H1 (cell line): Measurements from ENCODE around the gene ABCG8. TPM values are rescaled to one million over a fixed set of nuclear protein-coding genes. Genes with fewer than 3 reads are reported as not detected.

Source experiments
- CTCF ChIA-PET: fragments of 300-600 bp; sonication (Branson Sonifier 250); formaldehyde crosslinking; loops from one replicate; lab custom pipeline; 2021; ENCODE audit not compliant: partially characterized antibody; lab: Charles Lee
- POLR2A ChIA-PET: fragments of 300-600 bp; sonication (Branson Sonifier 250); formaldehyde crosslinking; loops from one replicate; lab custom pipeline; 2021; ENCODE audit warnings: inconsistent platforms; ENCODE audit not compliant: partially characterized antibody; lab: Charles Lee
- DNase-seq, 2 experiments: peaks; one replicate each; pipeline versions ENCODE4 v3.0.0 to v3.0.0-alpha.2; 2010 to 2022; ENCODE audit warnings: low spot score in 2 of 2, low read depth in 1 of 2, mixed read lengths in 1 of 2
- FAIRE-seq: peaks from 2 replicates; lab custom pipeline; 2011; peaks lifted over from hg19 to GRCh38; lab: Jason Lieb, UNC
- H2AFZ ChIP-seq: 2 replicates; pipeline ENCODE4 v1.8.1; 2012; ENCODE audit warnings: low read length, inconsistent platforms
- H2AK5ac ChIP-seq: 2 replicates; pipeline ENCODE4 v1.6.1; 2013; ENCODE audit warnings: low read depth, low read length
- H2BK120ac ChIP-seq: replicated peaks from 2 replicates; pipeline ENCODE3; 2013; ENCODE audit warnings: low read depth, low read length, inconsistent platforms
- H2BK12ac ChIP-seq: 2 replicates; pipeline ENCODE4 v1.6.1; 2013; ENCODE audit warnings: low read depth, low read length
- H2BK15ac ChIP-seq: 2 replicates; pipeline ENCODE4 v1.6.1; 2013; ENCODE audit warnings: low read length
- H2BK20ac ChIP-seq: 2 replicates; pipeline ENCODE4 v1.6.1; 2013; ENCODE audit warnings: low read length
- H2BK5ac ChIP-seq: 2 replicates; pipeline ENCODE4 v1.6.1; 2013; ENCODE audit warnings: low read depth, low read length
- H3K14ac ChIP-seq: 2 replicates; pipeline ENCODE4 v1.6.1; 2013; ENCODE audit warnings: inconsistent platforms; ENCODE audit not compliant: insufficient read length
- H3K18ac ChIP-seq: 2 replicates; pipeline ENCODE4 v1.6.1; 2013; ENCODE audit warnings: low read length; ENCODE audit errors: extremely low read depth
- H3K23ac ChIP-seq: 2 replicates; pipeline ENCODE4 v1.6.1; 2013; ENCODE audit warnings: inconsistent platforms; ENCODE audit not compliant: insufficient read length
- H3K23me2 ChIP-seq: 2 replicates; pipeline ENCODE4 v1.6.1; 2013; ENCODE audit warnings: low read depth, low read length
- H3K27ac ChIP-seq: 2 replicates; pipeline ENCODE4 v1.6.1; 2011; ENCODE audit warnings: low read depth, low read length, inconsistent platforms
- H3K27me3 ChIP-seq, 4 experiments: replicated peaks in 1 of 4; 1 replicate in 1 of 4; 2 replicates in 3 of 4; pipeline versions ENCODE4 v1.6.1 to v1.8.1; 2011 to 2013; ENCODE audit warnings: low read length in 3 of 4, mild to moderate bottlenecking in 3 of 4, inconsistent platforms in 2 of 4, mixed read lengths in 2 of 4, moderate library complexity in 1 of 4; ENCODE audit not compliant: control insufficient read depth in 3 of 4, insufficient read depth in 3 of 4; ENCODE audit errors: extremely low read depth in 1 of 4
- H3K36me3 ChIP-seq, 4 experiments: 2 replicates each; pipeline versions ENCODE4 v1.6.1 to v1.8.1; 2011 to 2013; ENCODE audit warnings: mild to moderate bottlenecking in 4 of 4, low read length in 3 of 4, moderate library complexity in 2 of 4, control low read depth in 1 of 4, inconsistent platforms in 1 of 4; ENCODE audit not compliant: insufficient read depth in 4 of 4, control insufficient read depth in 2 of 4
- H3K4ac ChIP-seq: replicated peaks from 2 replicates; pipeline ENCODE3; 2013; ENCODE audit warnings: low read length, low read depth, mixed read lengths, inconsistent platforms; ENCODE audit not compliant: insufficient read length
- H3K4me1 ChIP-seq, 4 experiments: replicated peaks in 1 of 4; 1 replicate in 1 of 4; 2 replicates in 3 of 4; pipeline versions ENCODE4 v1.6.1 to v1.8.1; 2011 to 2013; ENCODE audit warnings: low read length in 3 of 4, inconsistent platforms in 2 of 4, mixed read lengths in 1 of 4; ENCODE audit not compliant: insufficient read depth in 4 of 4, control insufficient read depth in 3 of 4
- H3K4me2 ChIP-seq, 2 experiments: 2 replicates each; pipeline versions ENCODE4 v1.6.1 to v1.8.1; 2011 to 2013; ENCODE audit warnings: low read depth in 2 of 2, low read length in 2 of 2, control low read depth in 1 of 2, inconsistent platforms in 1 of 2, mild to moderate bottlenecking in 1 of 2; ENCODE audit not compliant: insufficient read depth in 1 of 2
- H3K4me3 ChIP-seq, 4 experiments: fragments of 200-600, 300-600 bp in 1 of 4; sonication (generic), shearing (Covaris generic), sonication (Bioruptor Twin) in 1 of 4; 2 replicates each; pipeline versions ENCODE4 v1.5.1 to v1.8.1; 2011 to 2016; ENCODE audit warnings: low read length in 4 of 4, low read depth in 3 of 4, control low read depth in 2 of 4, inconsistent platforms in 2 of 4, mild to moderate bottlenecking in 2 of 4, mixed read lengths in 1 of 4, moderate library complexity in 1 of 4; ENCODE audit not compliant: insufficient read depth in 2 of 4; ENCODE audit errors: extremely low read depth in 1 of 4
- H3K56ac ChIP-seq: replicated peaks from 2 replicates; pipeline ENCODE3; 2013; ENCODE audit warnings: low read depth, mild to moderate bottlenecking, mixed read lengths, low read length, inconsistent platforms; ENCODE audit not compliant: insufficient read length
- H3K79me1 ChIP-seq: 2 replicates; pipeline ENCODE4 v1.6.1; 2013; ENCODE audit warnings: low read depth, low read length, control low read depth
- H3K79me2 ChIP-seq, 2 experiments: 2 replicates each; pipeline versions ENCODE4 v1.6.1 to v1.8.1; 2012 to 2013; ENCODE audit warnings: low read length in 2 of 2, mild to moderate bottlenecking in 2 of 2, inconsistent platforms in 1 of 2; ENCODE audit not compliant: insufficient read depth in 2 of 2, control insufficient read depth in 1 of 2
- H3K9ac ChIP-seq, 4 experiments: replicated peaks in 1 of 4; 1 replicate in 1 of 4; 2 replicates in 3 of 4; pipeline versions ENCODE4 v1.6.1 to v1.8.1; 2011 to 2013; ENCODE audit warnings: low read depth in 3 of 4, low read length in 3 of 4, control low read depth in 2 of 4, mild to moderate bottlenecking in 2 of 4, moderate library complexity in 2 of 4, inconsistent platforms in 1 of 4; ENCODE audit errors: extremely low read depth in 1 of 4
- H3K9me3 ChIP-seq, 2 experiments: 2 replicates each; pipeline versions ENCODE4 v1.6.1 to v1.8.1; 2012 to 2013; ENCODE audit warnings: mild to moderate bottlenecking in 2 of 2, moderate library complexity in 2 of 2, control low read depth in 1 of 2, inconsistent platforms in 1 of 2, low read depth in 1 of 2, low read length in 1 of 2, mixed read lengths in 1 of 2; ENCODE audit not compliant: insufficient read depth in 2 of 2
- H4K20me1 ChIP-seq, 2 experiments: replicated peaks in 1 of 2; 2 replicates each; pipeline versions ENCODE3 to v1.8.1; 2011 to 2013; ENCODE audit warnings: inconsistent platforms in 2 of 2, low read length in 2 of 2, mild to moderate bottlenecking in 1 of 2; ENCODE audit not compliant: insufficient read depth in 2 of 2, control insufficient read depth in 1 of 2
- H4K5ac ChIP-seq: 2 replicates; pipeline ENCODE4 v1.6.1; 2013; ENCODE audit warnings: low read length, low read depth, mixed read lengths, inconsistent platforms; ENCODE audit not compliant: insufficient read length
- H4K8ac ChIP-seq: 2 replicates; pipeline ENCODE4 v1.8.0; 2013; ENCODE audit warnings: mild to moderate bottlenecking, moderate library complexity, low read length, inconsistent platforms; ENCODE audit not compliant: insufficient read depth; ENCODE audit errors: extremely low read depth
- H4K91ac ChIP-seq: replicated peaks from 2 replicates; pipeline ENCODE3; 2013; ENCODE audit warnings: low read length, mixed read lengths, inconsistent platforms; ENCODE audit not compliant: insufficient read length
- CBX5 ChIP-seq: fragments of 300-800, 300-1000 bp; sonication (generic); IDR thresholded peaks from 2 replicates; pipeline ENCODE4 v1.7.1; 2016; ENCODE audit warnings: antibody characterized with exemption, low read length, low read depth
- CHD2 ChIP-seq: IDR thresholded peaks from 2 replicates; pipeline ENCODE4 v1.6.1; 2012; ENCODE audit warnings: low read length, improper control_type of control experiment
- CREB1 ChIP-seq: IDR thresholded peaks from 2 replicates; pipeline ENCODE4 v1.6.1; 2012; ENCODE audit warnings: inconsistent platforms
- JUN ChIP-seq: IDR thresholded peaks from 2 replicates; pipeline ENCODE4 v1.6.1; 2011; ENCODE audit warnings: low read depth, mild to moderate bottlenecking, improper control_type of control experiment, low read length
- KDM5A ChIP-seq: fragments of 200-600 bp; IDR thresholded peaks from 2 replicates; pipeline ENCODE4 v1.7.1; 2012; ENCODE audit warnings: mild to moderate bottlenecking, low read length, inconsistent platforms, mixed read lengths
- NRF1 ChIP-seq: IDR thresholded peaks from 2 replicates; pipeline ENCODE4 v1.6.1; 2011; ENCODE audit warnings: mild to moderate bottlenecking, low read depth, low read length, improper control_type of control experiment
- SIN3A ChIP-seq, 2 experiments: IDR thresholded peaks in 1 of 2; conservative IDR thresholded peaks in 1 of 2; 2 replicates each; pipeline ENCODE4 v1.6.1; 2011 to 2012; ENCODE audit warnings: low read length in 2 of 2, improper control_type of control experiment in 1 of 2, low read depth in 1 of 2, mild to moderate bottlenecking in 1 of 2
- SP4 ChIP-seq: IDR thresholded peaks from 2 replicates; pipeline ENCODE4 v1.6.1; 2012; ENCODE audit warnings: low read length, inconsistent platforms
- TAF1 ChIP-seq: IDR thresholded peaks from 2 replicates; pipeline ENCODE4 v1.6.1; 2011; ENCODE audit warnings: mild to moderate bottlenecking, low read depth, low read length
- TBP ChIP-seq: IDR thresholded peaks from 2 replicates; pipeline ENCODE4 v1.6.1; 2011; ENCODE audit warnings: low read depth, low read length, improper control_type of control experiment
- WGBS, 2 experiments: shearing (Covaris generic) in 1 of 2; methylation state at CpG; one replicate each; pipeline versions ENCODE4 v1.1.6 to v1.1.7; 2013 to 2015; ENCODE audit warnings: low lambda C conversion rate in 2 of 2, mixed read lengths in 2 of 2, inconsistent platforms in 1 of 2, low coverage in 1 of 2, missing lambda C conversion rate in 1 of 2; ENCODE audit not compliant: insufficient replicate concordance in 2 of 2, insufficient coverage in 1 of 2, insufficient read length in 1 of 2; ENCODE audit errors: extremely low coverage in 1 of 2, missing lambda C conversion rate in 1 of 2; 5-methylcytosine and 5-hydroxymethylcytosine counted together
- polyA plus RNA-seq, 7 experiments: library from polyadenylated mRNA; depleted of rRNA in 3 of 7; stranded (reverse) in 5 of 7; unstranded in 2 of 7; fragments of >200 nt in 5 of 7; fragments of 200-250 nt in 2 of 7; gene quantifications; 1 replicate in 5 of 7; 2 replicates in 1 of 7; 4 replicates in 1 of 7; pipeline versions ENCODE4 v1.2.1 to v1.2.3, GENCODE V29; 2011 to 2013; ENCODE audit warnings: missing spikeins in 2 of 7, mixed read lengths in 2 of 7
- total RNA-seq: library from RNA; stranded (reverse); fragmentation: NEBNext Ultra II Directional; extraction: Animal tissue kit (Norgen Biotek cat#: 25700); gene quantifications from 2 replicates; pipeline ENCODE4 v1.2.1, GENCODE V29; 2021

Gene ABCG8
- total and polyA plus RNA-seq, 2 of the 8 experiments (the other 6 are each of a cell fraction or from before 2014, with no cell fraction given) = not detected

GRCh38 chr2:43880952-43881351 is 42.2 kb downstream of the ABCG8 start:
- FAIRE-seq (no peak), DNase-seq (no peak)
- H3K23ac ChIP-seq = no peak overlapping the region
- H4K5ac ChIP-seq = no peak overlapping the region
- no peak overlapping the region for H3K4me2 ChIP-seq
- H3K36me3 ChIP-seq = no peaks in the 10 kb centered on the region; a peak in 1 of 8 replicates
- H2BK12ac ChIP-seq = no peak overlapping the region
- no peak overlapping the region for H2AFZ ChIP-seq
- H2BK15ac ChIP-seq = no peak overlapping the region
- no peak overlapping the region for H3K4ac ChIP-seq
- H4K20me1 ChIP-seq = no peaks in the 10 kb centered on the region
- POLR2A ChIA-PET = interaction anchor here (0.9 kb wide), 1 partner anchor 114 kb away, joined by 3 read pairs; no protein-coding TSS in a partner anchor
- H3K4me1 ChIP-seq = peaks cover 0 to 5% (median 0%) of the 10 kb centered on the region in 4 experiments; a peak in 1 of 7 replicates
- no peaks in the 10 kb centered on the region for H3K27me3 ChIP-seq
- no peak overlapping the region for H2BK5ac ChIP-seq
- H2AK5ac ChIP-seq = no peak overlapping the region; the same call in 1 of the 2 replicates
- H2BK20ac ChIP-seq = no peak overlapping the region
- H3K18ac ChIP-seq = no peak overlapping the region
- H3K27ac ChIP-seq = no peak overlapping the region
- no peak overlapping the region for H3K14ac ChIP-seq
- no peaks in the 10 kb centered on the region for H3K79me2 ChIP-seq
- CTCF ChIA-PET = interaction anchor here (0.6 to 1.3 kb wide), 3 partner anchors 12 to 85 kb away, joined by 3 read pairs; no protein-coding TSS in a partner anchor
- no peaks in the 10 kb centered on the region for H3K23me2 ChIP-seq
- 86% methylated on average over 5 of the region's 5 CpGs; no CpG with 5 or more reads in 1 of the 2 experiments for WGBS, 2 experiments
- H3K79me1 ChIP-seq = no peaks in the 10 kb centered on the region
- H4K91ac ChIP-seq = peak overlapping the region; percentile 48
- H3K9me3 ChIP-seq = no peaks in the 10 kb centered on the region
- H3K4me3 ChIP-seq = no peak overlapping the region
- TF ChIP-seq TAF1 = no peak
- TF ChIP-seq KDM5A = no peak
- no peak for TF ChIP-seq CREB1
- no peak for TF ChIP-seq JUN
- no peak for TF ChIP-seq CHD2
- no peak for TF ChIP-seq SP4
- TF ChIP-seq SIN3A (conservative IDR thresholded peaks at IDR 0.05 in 1 of 2, IDR thresholded peaks at IDR 0.05 in 1 of 2; ENCODE audit: low read depth in 1 of 2, low read length in 2 of 2) = no peak
- no peak for TF ChIP-seq TBP
- TF ChIP-seq NRF1 = no peak
- TF ChIP-seq CBX5 = no peak
- no peak overlapping the region for H3K56ac ChIP-seq
- H3K9ac ChIP-seq = no peak overlapping the region
- no peak overlapping the region for H2BK120ac ChIP-seq
- H4K8ac ChIP-seq = no peak overlapping the region
